Astrocyte of the hippocampus (primary cell): ENCODE results near the gene RRM2.

Experiments
- DNase-seq: peaks from one replicate; pipeline ENCODE4 v3.0.0; 2011; ENCODE audit warnings: low read depth, low spot score

Gene RRM2

DNA sequence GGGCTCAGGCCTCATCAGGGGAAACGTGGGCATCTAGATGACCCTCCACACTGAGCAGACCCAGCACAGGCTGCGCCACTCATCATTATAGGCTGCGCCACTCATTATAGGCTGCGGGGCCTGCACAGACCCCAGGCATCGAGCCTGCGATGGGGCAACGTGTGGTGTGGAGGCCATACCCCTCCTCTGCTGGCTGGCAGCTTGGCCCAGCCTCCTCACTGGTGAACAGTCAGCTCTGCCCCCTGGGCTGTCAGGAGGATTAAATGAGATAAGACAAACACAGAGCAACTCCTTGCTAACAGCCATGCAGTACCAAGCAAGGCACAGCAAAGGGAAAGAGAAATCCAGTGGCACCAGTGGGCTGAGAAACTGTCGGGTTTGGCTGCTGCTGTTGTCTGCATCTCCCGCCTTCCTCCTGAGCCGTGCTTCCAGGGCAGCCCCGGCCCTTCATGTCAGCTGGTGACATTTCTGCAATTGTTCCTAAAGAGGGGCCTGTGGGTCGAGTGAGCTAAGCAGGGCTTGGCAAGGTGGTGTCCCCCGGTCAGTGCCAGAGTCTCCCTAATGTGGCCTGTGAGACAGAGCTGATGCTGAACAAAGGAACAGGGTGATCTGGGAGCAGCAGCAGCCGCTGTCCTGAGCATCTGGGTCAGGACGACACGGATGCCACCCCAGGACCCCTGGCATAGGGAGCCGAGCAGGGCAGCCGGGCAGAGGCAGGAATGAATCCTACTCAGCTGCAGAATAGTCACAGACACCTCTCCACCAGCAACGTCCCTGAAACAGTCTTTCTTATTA is 48.7 kb downstream of the RRM2 start:
- DNase-seq: no peak

DNA sequence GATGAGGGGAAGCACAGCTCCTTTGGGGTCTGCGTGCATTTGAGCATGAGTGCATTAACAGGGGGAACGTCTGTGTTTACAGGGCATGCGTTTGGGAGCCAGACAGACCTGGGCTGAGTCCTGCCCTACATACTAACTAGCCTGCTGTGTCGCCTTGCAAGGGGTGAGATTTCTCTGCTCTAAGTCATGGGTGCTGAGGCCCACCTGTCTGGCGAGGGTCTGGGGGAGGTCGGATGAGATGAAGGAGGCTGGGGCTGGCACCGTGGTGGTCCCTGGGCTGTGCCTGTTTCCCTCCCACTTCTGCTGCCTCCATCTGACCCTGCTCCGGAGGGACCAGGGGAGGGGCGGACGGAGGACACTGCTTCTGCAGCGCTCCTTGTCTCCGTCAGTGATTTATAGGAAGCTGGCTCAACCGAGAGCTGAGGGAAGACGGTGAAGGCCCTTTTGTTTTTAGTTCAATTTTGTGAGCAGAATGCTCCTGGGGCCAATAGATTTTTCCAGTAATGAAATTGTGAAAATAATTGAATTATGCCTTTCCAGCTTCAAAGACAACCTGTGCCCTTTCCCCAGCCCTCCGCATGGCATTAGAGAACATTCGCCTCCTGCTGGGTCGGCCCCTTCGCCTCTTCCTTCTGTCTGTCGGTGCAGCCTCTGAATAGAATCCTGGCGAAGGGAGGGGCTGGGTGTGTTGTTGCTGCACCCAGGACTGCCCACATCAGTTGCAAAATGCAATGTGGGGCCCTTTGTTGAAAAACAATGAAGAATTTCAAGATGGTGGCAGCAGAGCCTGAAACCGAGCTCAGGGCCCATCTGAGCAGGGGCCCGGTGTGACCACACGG is 49.7 kb downstream of the RRM2 start:
- DNase-seq: no peak

- no peak for DNase-seq
Observed at GRCh38 chr2:10173258-10174005, 50.9 kb downstream of the RRM2 start.

DNA sequence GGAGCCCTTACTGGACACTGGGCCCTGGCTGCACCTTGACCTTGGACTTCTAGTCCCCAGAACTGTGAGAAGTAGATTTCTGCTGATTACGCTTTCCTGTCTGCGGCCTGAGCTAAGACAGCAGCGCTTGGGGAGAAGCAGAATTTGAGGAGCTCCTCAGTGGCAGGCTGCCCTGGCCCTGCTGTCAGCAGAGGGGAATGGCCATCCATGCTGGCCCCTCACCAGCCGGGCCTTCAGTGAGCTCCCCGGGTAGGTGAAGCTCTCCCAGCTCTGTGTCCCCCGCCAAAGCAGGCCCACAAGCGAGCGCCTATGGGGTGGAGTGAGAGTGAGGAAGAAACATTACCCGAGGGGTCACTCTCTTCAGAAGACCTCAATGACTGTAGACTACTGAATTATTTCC is 51.6 kb downstream of the RRM2 start:
- DNase-seq: no peak

DNA sequence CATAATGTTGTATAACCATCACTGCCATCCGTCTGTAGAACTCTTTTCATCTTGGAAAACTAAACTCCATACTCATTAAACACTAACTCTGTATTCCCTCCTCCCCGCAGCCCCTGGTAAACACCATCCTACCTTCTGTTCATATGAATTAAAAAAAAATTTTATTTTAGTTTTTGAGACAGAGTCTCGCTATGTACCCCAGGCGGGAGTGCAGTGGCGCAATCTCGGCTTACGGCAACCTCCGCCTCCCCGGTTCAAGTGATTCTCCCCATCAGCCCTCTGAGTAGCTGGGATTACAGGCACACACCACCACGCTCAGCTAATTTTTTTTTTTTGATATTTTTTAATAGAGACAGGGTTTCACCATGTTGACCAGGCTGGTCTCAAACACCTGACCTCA is 52.9 kb downstream of the RRM2 start:
- DNase-seq: no peak

DNA sequence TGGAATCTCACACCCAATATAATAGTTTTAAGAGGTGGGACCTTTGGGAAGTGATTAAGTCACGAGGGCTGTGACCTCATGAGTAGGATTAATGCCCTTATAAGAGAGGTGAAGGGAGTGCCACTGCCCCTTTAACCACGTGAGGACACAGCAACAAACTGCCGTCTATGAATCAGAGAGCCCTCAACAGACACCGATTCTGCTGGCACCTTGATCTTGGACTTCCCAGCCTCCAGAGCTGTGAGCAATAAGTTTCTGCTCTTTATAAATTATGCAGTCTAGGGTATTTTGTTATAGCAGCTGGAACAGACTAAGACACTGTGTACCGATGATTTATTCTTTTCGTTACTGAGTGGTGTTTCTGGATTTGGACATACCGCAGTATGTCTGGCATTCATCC is 56.2 kb downstream of the RRM2 start:
- no peak for DNase-seq

DNA sequence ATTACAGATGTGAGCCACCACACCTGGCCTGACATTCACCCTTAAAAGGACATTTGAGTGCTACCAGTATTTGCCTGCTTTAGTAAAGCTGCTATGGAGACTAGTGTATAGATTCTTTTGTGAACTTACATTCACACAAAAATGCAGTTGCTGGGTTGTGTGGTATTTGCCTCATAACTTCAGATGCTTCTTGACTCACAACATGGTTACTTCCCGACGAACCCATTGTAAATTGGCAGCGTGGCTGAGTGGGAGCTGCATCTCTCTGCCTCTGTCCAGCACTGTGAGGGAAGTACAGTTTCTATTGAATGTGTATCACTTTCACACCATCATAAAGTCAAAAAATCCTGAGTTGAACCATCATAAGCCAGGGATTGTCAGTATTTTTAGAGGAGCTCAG is 56.9 kb downstream of the RRM2 start:
- DNase-seq: peak; percentile 74

DNA sequence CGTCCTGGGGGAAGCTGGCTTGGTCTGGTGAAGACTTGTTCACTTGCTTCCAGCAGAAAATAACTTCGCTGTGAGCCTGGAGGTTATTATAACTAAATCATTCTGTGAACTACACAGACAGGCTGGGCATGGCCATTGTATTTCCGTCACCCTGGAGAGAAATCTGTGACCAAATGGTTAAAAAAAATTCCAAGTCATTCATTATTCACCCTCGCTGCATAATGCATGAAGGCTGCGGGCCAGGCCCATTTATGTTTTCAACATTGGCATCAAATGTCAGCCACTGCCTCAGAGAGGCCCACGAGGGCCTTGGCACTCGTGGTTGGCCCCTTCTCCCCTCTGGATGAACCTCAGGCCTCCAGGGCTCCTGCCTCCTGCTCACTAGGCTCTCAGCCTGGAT is 57.7 kb downstream of the RRM2 start:
- peak; percentile 77 for DNase-seq
